DND-41 (cell line): ENCODE data around the gene SPPL2B.

ENCODE experiments used
- ATAC-seq: fragments of 200-7000 bp; cut with Tn5 transposase; 3 replicates; pipeline ENCODE4 v1.9.1; 2021; ENCODE audit warnings: low read depth; ENCODE audit not compliant: insufficient read depth
- DNase-seq: peaks from one replicate; pipeline ENCODE4 v3.0.0-alpha.2; 2020
- H2AFZ ChIP-seq: 2 replicates; pipeline ENCODE4 v1.6.0; 2012; ENCODE audit warnings: low read depth, low read length
- H3K27ac ChIP-seq: 2 replicates; pipeline ENCODE4 v1.5.1; 2012; ENCODE audit warnings: low read length, inconsistent platforms
- H3K27me3 ChIP-seq: fragments of 200-600 bp; sonication (generic); 2 replicates; pipeline ENCODE4 v1.6.0; 2012; ENCODE audit warnings: low read length, mild to moderate bottlenecking, inconsistent platforms; ENCODE audit not compliant: insufficient read depth, poor library complexity
- H3K36me3 ChIP-seq: 2 replicates; pipeline ENCODE4 v1.5.1; 2012; ENCODE audit warnings: low read length, inconsistent platforms; ENCODE audit not compliant: insufficient read depth
- H3K4me1 ChIP-seq: 2 replicates; pipeline ENCODE4 v1.5.1; 2012; ENCODE audit warnings: mild to moderate bottlenecking, low read length; ENCODE audit not compliant: insufficient read depth
- H3K4me2 ChIP-seq: 2 replicates; pipeline ENCODE4 v1.6.0; 2012; ENCODE audit warnings: mild to moderate bottlenecking, moderate library complexity, low read length, inconsistent platforms; ENCODE audit not compliant: insufficient read depth
- H3K4me3 ChIP-seq, 2 experiments: fragments of 200-600 bp in 1 of 2; shearing (Covaris generic) in 1 of 2; 2 replicates each; pipeline ENCODE4 v1.5.1; 2012 to 2016; ENCODE audit warnings: inconsistent platforms in 2 of 2, low read length in 2 of 2, mild to moderate bottlenecking in 2 of 2, low read depth in 1 of 2, moderate library complexity in 1 of 2
- H3K79me2 ChIP-seq: 2 replicates; pipeline ENCODE4 v1.6.0; 2012; ENCODE audit warnings: low read length, inconsistent platforms; ENCODE audit not compliant: insufficient read depth
- H3K9ac ChIP-seq: 2 replicates; pipeline ENCODE4 v1.6.0; 2012; ENCODE audit warnings: low read depth, mild to moderate bottlenecking, inconsistent platforms, low read length, moderate library complexity
- H3K9me3 ChIP-seq: 2 replicates; pipeline ENCODE4 v1.5.1; 2012; ENCODE audit warnings: low read length, moderate library complexity, mild to moderate bottlenecking, inconsistent platforms; ENCODE audit not compliant: insufficient read depth, severe bottlenecking
- H4K20me1 ChIP-seq: 2 replicates; pipeline ENCODE4 v1.6.0; 2012; ENCODE audit warnings: low read length; ENCODE audit not compliant: insufficient read depth
- CTCF ChIP-seq: IDR thresholded peaks from 2 replicates; pipeline ENCODE4 v1.5.1; 2012; ENCODE audit warnings: borderline replicate concordance, low read length, moderate library complexity, mild to moderate bottlenecking; ENCODE audit not compliant: poor library complexity, severe bottlenecking; ENCODE audit errors: extremely low read depth
- EZH2 ChIP-seq: IDR thresholded peaks from 3 replicates; pipeline ENCODE4 v1.6.1; 2012; ENCODE audit warnings: borderline replicate concordance, low read depth, mild to moderate bottlenecking, moderate library complexity, low read length, inconsistent platforms; ENCODE audit not compliant: severe bottlenecking

The SPPL2B gene

DNA sequence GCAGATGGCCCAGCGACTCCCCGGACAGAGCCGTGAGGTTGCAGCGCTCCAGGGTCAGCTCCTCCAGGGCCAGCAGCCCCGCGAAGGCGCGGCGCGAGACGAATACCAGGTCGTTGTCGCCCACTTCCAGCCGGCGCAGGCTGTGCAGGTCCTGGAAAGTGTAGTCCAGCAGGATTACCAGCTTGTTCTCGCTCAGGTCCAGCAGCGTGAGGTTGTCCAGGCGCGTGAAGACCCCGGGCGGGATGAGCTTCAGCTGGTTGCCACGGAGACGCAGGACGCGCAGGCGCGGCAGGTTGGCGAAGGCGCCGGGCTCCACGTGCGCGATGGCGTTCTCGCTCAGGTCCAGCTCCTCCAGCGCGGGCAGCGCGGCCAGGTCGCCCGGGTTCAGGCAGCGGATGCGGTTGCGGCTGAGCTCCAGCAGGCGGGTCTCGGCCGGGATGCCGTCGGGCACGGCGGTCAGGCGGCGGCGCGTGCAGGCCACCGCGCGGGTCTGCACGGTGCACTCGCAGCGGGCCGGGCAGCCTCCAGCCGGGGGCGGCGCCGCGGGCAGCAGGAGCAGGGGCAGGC, 37.2 kb upstream of the SPPL2B start:
- no peaks in the 10 kb centered on the region for H3K79me2 ChIP-seq
- H3K4me3 ChIP-seq, result no peak overlapping the region
- H3K36me3 ChIP-seq, result no peaks in the 10 kb centered on the region
- no peak overlapping the region for H2AFZ ChIP-seq
- H3K9ac ChIP-seq, result no peak overlapping the region
- peaks cover 11% of the 10 kb centered on the region for H3K4me1 ChIP-seq
- ATAC-seq (no peak), DNase-seq (no peak)
- H3K27me3 ChIP-seq, result no peaks in the 10 kb centered on the region
- no peak overlapping the region for H3K4me2 ChIP-seq
- H3K9me3 ChIP-seq, result no peaks in the 10 kb centered on the region
- no peak for TF ChIP-seq EZH2
- TF ChIP-seq CTCF, result no peak
- peaks cover 9% of the 10 kb centered on the region; the same call in 1 of the 2 replicates for H4K20me1 ChIP-seq
- H3K27ac ChIP-seq, result no peak overlapping the region

DNA sequence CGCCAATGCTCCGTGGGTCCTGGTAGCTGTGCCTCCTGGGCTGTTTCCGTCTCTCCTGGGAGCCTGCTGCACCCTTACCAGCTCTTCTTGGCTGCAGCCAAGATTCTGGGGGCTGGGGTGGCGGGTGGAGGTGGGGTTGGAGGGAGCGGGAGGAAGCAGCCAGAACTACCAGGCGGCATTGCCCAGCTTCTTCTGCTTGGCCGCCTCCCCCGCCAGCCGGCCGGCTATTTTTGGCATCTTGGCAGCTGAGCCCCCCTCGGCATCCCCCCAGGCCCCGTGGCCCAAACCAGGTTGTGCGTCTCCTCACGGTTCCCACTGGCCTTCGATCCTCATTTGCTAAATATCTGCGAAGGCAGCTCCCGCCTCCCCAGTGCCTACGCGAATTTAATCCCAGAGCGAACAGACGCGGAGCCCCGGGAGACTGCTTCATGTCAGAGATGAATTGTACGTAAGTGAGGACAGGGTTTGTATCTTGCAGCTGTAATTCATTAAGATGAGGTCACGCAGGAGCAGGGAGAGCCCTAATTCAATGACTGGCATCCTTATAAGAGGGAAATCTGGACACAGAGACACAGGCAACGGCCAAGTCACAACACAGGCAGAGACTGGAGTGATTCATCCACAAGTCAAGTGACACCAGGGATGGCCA, 33.7 kb upstream of the SPPL2B start:
- Histone ChIP-seq H3K27ac (no peak overlapping the region), H3K36me3 (no peaks in the 10 kb centered on the region), H4K20me1 (no peaks in the 10 kb centered on the region), H2AFZ (no peak overlapping the region), H3K27me3 (no peaks in the 10 kb centered on the region), H3K4me3 (no peak overlapping the region), H3K4me2 (no peak overlapping the region), H3K4me1 (peaks cover 4% of the 10 kb centered on the region), H3K79me2 (no peaks in the 10 kb centered on the region), H3K9ac (no peak overlapping the region), H3K9me3 (no peaks in the 10 kb centered on the region)
- TF ChIP-seq CTCF, result no peak
- no peak for TF ChIP-seq EZH2
- no peak for ATAC-seq
- no peak for DNase-seq

DNA sequence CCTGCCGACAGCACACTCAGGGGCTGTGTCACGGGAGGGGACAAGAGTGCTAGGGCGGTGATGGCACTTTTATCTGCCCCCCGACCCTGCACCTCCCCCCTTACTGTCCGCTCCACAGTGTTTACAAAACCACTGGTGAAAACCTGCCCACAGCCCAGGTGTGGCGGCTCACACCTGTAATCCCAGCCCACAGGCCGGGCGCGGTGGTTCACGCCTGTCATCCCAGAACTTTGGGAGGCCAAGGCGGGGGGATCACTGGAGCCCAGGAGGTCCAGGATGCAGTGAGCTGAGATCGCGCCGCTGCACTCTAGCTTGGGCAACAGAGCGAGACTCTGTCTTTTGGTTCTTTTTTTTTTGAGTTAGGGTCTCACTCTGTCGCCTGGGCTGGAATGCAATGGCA, 32.3 kb upstream of the SPPL2B start:
- no peak for TF ChIP-seq EZH2
- no peak for TF ChIP-seq CTCF
- DNase-seq (no peak), ATAC-seq (no peak)
- Histone ChIP-seq H3K79me2 (no peaks in the 10 kb centered on the region), H4K20me1 (no peaks in the 10 kb centered on the region), H3K36me3 (no peaks in the 10 kb centered on the region), H3K9me3 (no peaks in the 10 kb centered on the region), H3K27ac (no peak overlapping the region), H3K9ac (no peak overlapping the region), H3K4me3 (no peak overlapping the region), H3K4me2 (no peak overlapping the region), H2AFZ (no peak overlapping the region), H3K27me3 (no peaks in the 10 kb centered on the region), H3K4me1 (no peaks in the 10 kb centered on the region)
